ENCODE results near the gene ERBB3.

ERBB3 gene

GRCh38 chr12:56127485-56127887 is 47.5 kb downstream of the ERBB3 start:
- Histone ChIP-seq H3K36me3 (peaks cover 21% of the 10 kb centered on the region), H3K27me3 (no peaks in the 10 kb centered on the region), H3K4me1 (peaks cover 11% of the 10 kb centered on the region), H3K4me3 (ENCODE audit: low read depth, low read length) (peak overlapping the region; percentile 57), H3K9me3 (no peaks in the 10 kb centered on the region)
- no peak for DNase-seq
- no peak for TF ChIP-seq CTCF (IDR thresholded peaks at IDR 0.05; ENCODE audit: low read depth, low read length)

- TF ChIP-seq CTCF (IDR thresholded peaks at IDR 0.05; ENCODE audit: low read depth, low read length), result no peak
- Histone ChIP-seq H3K27me3 (no peaks in the 10 kb centered on the region), H3K9me3 (no peaks in the 10 kb centered on the region), H3K36me3 (peaks cover 23% of the 10 kb centered on the region), H3K4me1 (peaks cover 11% of the 10 kb centered on the region), H3K4me3 (ENCODE audit: low read depth, low read length) (peak within 1 kb of the TSS; percentile 80)
- peak; percentile 99 for DNase-seq
Observed at GRCh38 chr12:56127888-56128669, 48.1 kb downstream of the ERBB3 start, which contains the start of gene ESYT1. Gene ESYT1 (plus strand): TSS chr12:56128267. CDS start chr12:56128320, 53 bp downstream.

- no peaks in the 10 kb centered on the region for H3K27me3 ChIP-seq
- H3K4me1 ChIP-seq, result peaks cover 11% of the 10 kb centered on the region
- no peak for TF ChIP-seq CTCF (IDR thresholded peaks at IDR 0.05; ENCODE audit: low read depth, low read length)
- H3K9me3 ChIP-seq, result no peaks in the 10 kb centered on the region
- peak overlapping the region; percentile 80 for H3K4me3 ChIP-seq (ENCODE audit: low read depth, low read length)
- peaks cover 29% of the 10 kb centered on the region for H3K36me3 ChIP-seq
- DNase-seq, result no peak
Observed at GRCh38 chr12:56128670-56129205, 48.8 kb downstream of the ERBB3 start.

GRCh38 chr12:56129206-56129941 is 49.4 kb downstream of the ERBB3 start:
- H3K27me3 ChIP-seq, result no peaks in the 10 kb centered on the region
- peaks cover 34% of the 10 kb centered on the region for H3K36me3 ChIP-seq
- peaks cover 11% of the 10 kb centered on the region for H3K4me1 ChIP-seq
- H3K9me3 ChIP-seq, result no peaks in the 10 kb centered on the region
- peak; percentile 78 for DNase-seq
- no peak for TF ChIP-seq CTCF (IDR thresholded peaks at IDR 0.05; ENCODE audit: low read depth, low read length)
- peak overlapping the region; percentile 80 for H3K4me3 ChIP-seq (ENCODE audit: low read depth, low read length)

- peaks cover 37% of the 10 kb centered on the region for H3K36me3 ChIP-seq
- TF ChIP-seq CTCF (IDR thresholded peaks at IDR 0.05; ENCODE audit: low read depth, low read length), result no peak
- DNase-seq, result no peak
- no peaks in the 10 kb centered on the region for H3K27me3 ChIP-seq
- H3K9me3 ChIP-seq, result no peaks in the 10 kb centered on the region
- H3K4me3 ChIP-seq (ENCODE audit: low read depth, low read length), result no peak overlapping the region
- peaks cover 11% of the 10 kb centered on the region for H3K4me1 ChIP-seq
Observed at GRCh38 chr12:56129942-56130495, 50.1 kb downstream of the ERBB3 start.

All from BE2C (cell line).